GM21515 (cell line): Measurements from ENCODE around the gene ABLIM1.

ENCODE experiments used
- ATAC-seq: cut with Tn5 transposase; IDR thresholded peaks from one replicate; pipeline ENCODE4 v1.9.1; 2021; ENCODE audit not compliant: unreplicated experiment

ABLIM1 gene

GRCh38 chr10:114498413-114499111 lies 159.5 kb downstream of the ABLIM1 start:
- peak; percentile 55 for ATAC-seq

GRCh38 chr10:114495303-114495702 lies 162.8 kb downstream of the ABLIM1 start:
- no peak for ATAC-seq

- ATAC-seq, result no peak
Measured at GRCh38 chr10:114492351-114493037, 165.6 kb downstream of the ABLIM1 start.

GRCh38 chr10:114491933-114492332 lies 166.1 kb downstream of the ABLIM1 start:
- no peak for ATAC-seq

GRCh38 chr10:114491419-114491818 lies 166.7 kb downstream of the ABLIM1 start:
- no peak for ATAC-seq

GRCh38 chr10:114489521-114490310 lies 168.4 kb downstream of the ABLIM1 start:
- no peak for ATAC-seq

- no peak for ATAC-seq
Measured at GRCh38 chr10:114487815-114488536, 170.1 kb downstream of the ABLIM1 start.

- no peak for ATAC-seq
Measured at GRCh38 chr10:114486938-114487814, 170.9 kb downstream of the ABLIM1 start.

GRCh38 chr10:114485696-114486400 lies 172.2 kb downstream of the ABLIM1 start:
- no peak for ATAC-seq

GRCh38 chr10:114483575-114483974 lies 174.5 kb downstream of the ABLIM1 start:
- ATAC-seq, result no peak

GRCh38 chr10:114482480-114483304 lies 175.4 kb downstream of the ABLIM1 start:
- ATAC-seq, result no peak

- ATAC-seq, result no peak
Measured at GRCh38 chr10:114481055-114481454, 177.0 kb downstream of the ABLIM1 start.

GRCh38 chr10:114479836-114480235 lies 178.2 kb downstream of the ABLIM1 start:
- no peak for ATAC-seq

GRCh38 chr10:114479307-114479706 lies 178.8 kb downstream of the ABLIM1 start:
- ATAC-seq, result no peak

- ATAC-seq, result no peak
Measured at GRCh38 chr10:114478281-114478680, 179.8 kb downstream of the ABLIM1 start.

GRCh38 chr10:114477285-114477684 lies 180.8 kb downstream of the ABLIM1 start:
- no peak for ATAC-seq

GRCh38 chr10:114474989-114475388 lies 183.1 kb downstream of the ABLIM1 start:
- no peak for ATAC-seq

GRCh38 chr10:114473776-114474175 lies 184.3 kb downstream of the ABLIM1 start:
- ATAC-seq, result no peak

- ATAC-seq, result no peak
Measured at GRCh38 chr10:114472877-114473253, 185.2 kb downstream of the ABLIM1 start.
